GM12878 (cell line): Measurements from ENCODE around the gene ACYP2. TPM values are rescaled to one million over a fixed set of nuclear protein-coding genes. Genes with fewer than 3 reads are reported as not detected.

Experiments
- BCLAF1 ChIP-seq: fragments of 450-650 bp; IDR thresholded peaks from 2 replicates; pipeline ENCODE4 v1.6.1; 2017; ENCODE audit warnings: antibody characterized with exemption, mild to moderate bottlenecking, moderate library complexity
- E2F4 ChIP-seq: IDR thresholded peaks from 2 replicates; pipeline ENCODE4 v1.6.1; 2012; ENCODE audit warnings: low read depth, low read length, improper control_type of control experiment
- RCOR1 ChIP-seq: conservative IDR thresholded peaks from 2 replicates; pipeline ENCODE4 v1.6.1; 2012; ENCODE audit warnings: low read depth, low read length, improper control_type of control experiment
- USF2 ChIP-seq: IDR thresholded peaks from 2 replicates; pipeline ENCODE4 v1.6.1; 2011; ENCODE audit warnings: low read depth, low read length, improper control_type of control experiment, borderline replicate concordance
- ZBTB4 ChIP-seq: fragments of 450-650 bp; formaldehyde crosslinking; IDR thresholded peaks from 2 replicates; pipeline ENCODE4 v1.4.0; 2022; ENCODE audit warnings: mild to moderate bottlenecking, moderate library complexity
- ZZZ3 ChIP-seq: IDR thresholded peaks from 2 replicates; pipeline ENCODE4 v1.6.1; 2011; ENCODE audit warnings: low read depth; ENCODE audit not compliant: control insufficient read depth, insufficient read length
- polyA plus RNA-seq, 11 experiments: library from polyadenylated mRNA; depleted of rRNA in 4 of 11; unstranded in 6 of 11; stranded (reverse) in 5 of 11; fragments of >200 nt; fragmentation: Nextera tagmentation in 4 of 11; fragmentation: Illumina TruSeq in 1 of 11; extraction: Ambion mirVana in 4 of 11; extraction: Trizol in 1 of 11; gene quantifications; 1 replicate in 1 of 11; 2 replicates in 10 of 11; pipeline versions ENCODE4 v1.2.1 to v1.2.3, GENCODE V29; 2011 to 2016; ENCODE audit warnings: inconsistent platforms in 2 of 11, missing spikeins in 2 of 11, low read depth in 1 of 11
- total RNA-seq, 4 experiments: library from RNA; depleted of rRNA in 3 of 4; stranded (reverse); fragments of >200 nt in 3 of 4; fragmentation: Illumina TruSeq in 1 of 4; extraction: Trizol in 1 of 4; gene quantifications; 2 replicates each; pipeline versions ENCODE4 v1.2.1 to v1.2.3, GENCODE V29; 2013 to 2021

The ACYP2 gene
- total and polyA plus RNA-seq, 10 of the 15 experiments (the other 5 are each of a cell fraction or from before 2014, with no cell fraction given): 4.2 to 16.3 (median 9.0) TPM

- TF ChIP-seq BCLAF1: no peak
- no peak for TF ChIP-seq ZBTB4 (CRISPR knock-in tag)
- TF ChIP-seq RCOR1: no peak
- no peak for TF ChIP-seq ZZZ3
- no peak for TF ChIP-seq USF2
- no peak for TF ChIP-seq E2F4
Measured at GRCh38 chr2:54310961-54311360, 195.5 kb downstream of the ACYP2 start (continued).
